BLaER1 treated with 17β-estradiol and CSF1 and Interleukin-3, amounts not matched to agents 10 nM and 100 nM (cell line): ENCODE results near the gene PRRX1.

Source experiments
- H3K27ac ChIP-seq, 11 experiments: shearing (Covaris generic); formaldehyde crosslinking; 2 replicates each; pipeline ENCODE4 v1.8.1; 2022
- H3K27me3 ChIP-seq, 11 experiments: shearing (Covaris generic); formaldehyde crosslinking; 2 replicates each; pipeline ENCODE4 v1.8.1; 2022
- H3K36me3 ChIP-seq, 11 experiments: shearing (Covaris generic); formaldehyde crosslinking; 2 replicates each; pipeline ENCODE4 v1.8.1; 2022
- H3K4me1 ChIP-seq, 10 experiments: shearing (Covaris generic); formaldehyde crosslinking; 2 replicates each; pipeline ENCODE4 v1.8.1; 2022
- H3K4me2 ChIP-seq, 11 experiments: shearing (Covaris generic); formaldehyde crosslinking; 2 replicates each; pipeline ENCODE4 v1.8.1; 2022
- H3K4me3 ChIP-seq, 10 experiments: shearing (Covaris generic); formaldehyde crosslinking; 2 replicates each; pipeline ENCODE4 v1.8.1; 2022
- H3K9ac ChIP-seq, 11 experiments: shearing (Covaris generic); formaldehyde crosslinking; 2 replicates each; pipeline ENCODE4 v1.8.1; 2022
- H3K9me3 ChIP-seq, 11 experiments: shearing (Covaris generic); formaldehyde crosslinking; replicated peaks in 1 of 11; 2 replicates each; pipeline ENCODE4 v1.8.1; 2022
- H4K20me1 ChIP-seq, 11 experiments: shearing (Covaris generic); formaldehyde crosslinking; 2 replicates each; pipeline ENCODE4 v1.8.1; 2022
- Cebpa-rat ChIP-seq, 11 experiments: shearing (Covaris generic); IDR thresholded peaks; 2 replicates each; pipeline ENCODE4 v1.8.1; 2022

Gene PRRX1

GRCh38 chr1:170721621-170722020 lies 57.7 kb downstream of the PRRX1 start:
- Histone ChIP-seq H3K27ac (no peak overlapping the region), H3K9ac (no peak overlapping the region), H3K36me3 (no peaks in the 10 kb centered on the region), H3K4me1 (no peaks in the 10 kb centered on the region), H3K4me2 (no peak overlapping the region), H3K4me3 (no peak overlapping the region), H3K9me3 (no peaks in the 10 kb centered on the region), H4K20me1 (no peaks in the 10 kb centered on the region), H3K27me3 (no peaks in the 10 kb centered on the region)
- TF ChIP-seq Cebpa-rat (IDR thresholded peaks at IDR 0.05), result no peak

GRCh38 chr1:170723518-170723917 lies 59.6 kb downstream of the PRRX1 start:
- H3K4me2 ChIP-seq, result no peak overlapping the region
- H3K4me3 ChIP-seq, result no peak overlapping the region
- H3K27me3 ChIP-seq, result no peaks in the 10 kb centered on the region
- no peaks in the 10 kb centered on the region for H4K20me1 ChIP-seq
- H3K36me3 ChIP-seq, result no peaks in the 10 kb centered on the region
- no peak overlapping the region for H3K9ac ChIP-seq
- H3K27ac ChIP-seq, result no peak overlapping the region
- TF ChIP-seq Cebpa-rat (IDR thresholded peaks at IDR 0.05), result no peak
- no peaks in the 10 kb centered on the region for H3K4me1 ChIP-seq
- H3K9me3 ChIP-seq, result no peaks in the 10 kb centered on the region

GRCh38 chr1:170725326-170725725 lies 61.4 kb downstream of the PRRX1 start:
- TF ChIP-seq Cebpa-rat (IDR thresholded peaks at IDR 0.05), result no peak
- H3K36me3 ChIP-seq, result no peaks in the 10 kb centered on the region
- H3K4me2 ChIP-seq, result no peak overlapping the region

GRCh38 chr1:170727963-170728362 lies 64.0 kb downstream of the PRRX1 start:
- Histone ChIP-seq H3K4me1 (no peaks in the 10 kb centered on the region), H3K9me3 (no peaks in the 10 kb centered on the region), H3K9ac (no peak overlapping the region), H3K4me2 (no peak overlapping the region), H3K4me3 (no peak overlapping the region), H3K27me3 (no peaks in the 10 kb centered on the region), H3K36me3 (no peaks in the 10 kb centered on the region), H4K20me1 (no peaks in the 10 kb centered on the region), H3K27ac (no peak overlapping the region)
- TF ChIP-seq Cebpa-rat (IDR thresholded peaks at IDR 0.05), result no peak

More at GRCh38 chr1:170725326-170725725, 61.4 kb downstream of the PRRX1 start:
- H3K4me3 ChIP-seq, result no peak overlapping the region
- no peaks in the 10 kb centered on the region for H3K4me1 ChIP-seq
- no peak overlapping the region for H3K9ac ChIP-seq
- no peaks in the 10 kb centered on the region for H3K27me3 ChIP-seq
- no peaks in the 10 kb centered on the region for H3K9me3 ChIP-seq
- H4K20me1 ChIP-seq, result no peaks in the 10 kb centered on the region
- H3K27ac ChIP-seq, result no peak overlapping the region

GRCh38 chr1:170729225-170730002 lies 65.5 kb downstream of the PRRX1 start:
- H3K27ac ChIP-seq, result no peak overlapping the region
- no peak overlapping the region for H3K4me3 ChIP-seq
- no peak overlapping the region for H3K4me2 ChIP-seq
- no peak overlapping the region for H3K9ac ChIP-seq
- no peaks in the 10 kb centered on the region for H3K36me3 ChIP-seq
- no peak for TF ChIP-seq Cebpa-rat (IDR thresholded peaks at IDR 0.05)
- H4K20me1 ChIP-seq, result no peaks in the 10 kb centered on the region
- H3K27me3 ChIP-seq, result no peaks in the 10 kb centered on the region
- H3K4me1 ChIP-seq, result no peaks in the 10 kb centered on the region
- no peaks in the 10 kb centered on the region for H3K9me3 ChIP-seq

GRCh38 chr1:170730014-170730413 lies 66.1 kb downstream of the PRRX1 start:
- Histone ChIP-seq H3K27me3 (no peaks in the 10 kb centered on the region), H3K9ac (no peak overlapping the region), H3K4me3 (no peak overlapping the region), H4K20me1 (no peaks in the 10 kb centered on the region), H3K4me1 (no peaks in the 10 kb centered on the region), H3K27ac (no peak overlapping the region), H3K36me3 (no peaks in the 10 kb centered on the region), H3K4me2 (no peak overlapping the region), H3K9me3 (no peaks in the 10 kb centered on the region)
- TF ChIP-seq Cebpa-rat (IDR thresholded peaks at IDR 0.05), result no peak

GRCh38 chr1:170730438-170730837 lies 66.5 kb downstream of the PRRX1 start:
- H3K4me3 ChIP-seq, result no peak overlapping the region

GRCh38 chr1:170731566-170732251 lies 67.8 kb downstream of the PRRX1 start:
- H3K4me3 ChIP-seq, result no peak overlapping the region
- no peaks in the 10 kb centered on the region for H3K36me3 ChIP-seq
- TF ChIP-seq Cebpa-rat (IDR thresholded peaks at IDR 0.05), result no peak
- no peaks in the 10 kb centered on the region for H3K27me3 ChIP-seq
- no peaks in the 10 kb centered on the region for H3K9me3 ChIP-seq
- no peak overlapping the region for H3K9ac ChIP-seq
- no peaks in the 10 kb centered on the region for H4K20me1 ChIP-seq
- H3K4me1 ChIP-seq, result no peaks in the 10 kb centered on the region
- no peak overlapping the region for H3K4me2 ChIP-seq
- H3K27ac ChIP-seq, result no peak overlapping the region

More at GRCh38 chr1:170730438-170730837, 66.5 kb downstream of the PRRX1 start:
- Histone ChIP-seq H3K4me1 (no peaks in the 10 kb centered on the region), H4K20me1 (no peaks in the 10 kb centered on the region), H3K36me3 (no peaks in the 10 kb centered on the region), H3K9me3 (no peaks in the 10 kb centered on the region), H3K27me3 (no peaks in the 10 kb centered on the region), H3K9ac (no peak overlapping the region), H3K27ac (no peak overlapping the region), H3K4me2 (no peak overlapping the region)
- TF ChIP-seq Cebpa-rat (IDR thresholded peaks at IDR 0.05), result no peak

GRCh38 chr1:170732252-170732588 lies 68.3 kb downstream of the PRRX1 start:
- H3K27ac ChIP-seq, result no peak overlapping the region
- no peak overlapping the region for H3K4me2 ChIP-seq
- H3K36me3 ChIP-seq, result no peaks in the 10 kb centered on the region
- H4K20me1 ChIP-seq, result no peaks in the 10 kb centered on the region
- no peak overlapping the region for H3K4me3 ChIP-seq
- no peaks in the 10 kb centered on the region for H3K9me3 ChIP-seq
- no peaks in the 10 kb centered on the region for H3K4me1 ChIP-seq
- no peaks in the 10 kb centered on the region for H3K27me3 ChIP-seq
- no peak for TF ChIP-seq Cebpa-rat (IDR thresholded peaks at IDR 0.05)
- no peak overlapping the region for H3K9ac ChIP-seq
